Amniotic epithelial cell (primary cell): ENCODE results near the gene CFAP46.

Experiments
- DNase-seq: peaks from one replicate; pipeline ENCODE4 v3.0.0-alpha.2; 2010; ENCODE audit warnings: low read depth

Gene CFAP46

DNA sequence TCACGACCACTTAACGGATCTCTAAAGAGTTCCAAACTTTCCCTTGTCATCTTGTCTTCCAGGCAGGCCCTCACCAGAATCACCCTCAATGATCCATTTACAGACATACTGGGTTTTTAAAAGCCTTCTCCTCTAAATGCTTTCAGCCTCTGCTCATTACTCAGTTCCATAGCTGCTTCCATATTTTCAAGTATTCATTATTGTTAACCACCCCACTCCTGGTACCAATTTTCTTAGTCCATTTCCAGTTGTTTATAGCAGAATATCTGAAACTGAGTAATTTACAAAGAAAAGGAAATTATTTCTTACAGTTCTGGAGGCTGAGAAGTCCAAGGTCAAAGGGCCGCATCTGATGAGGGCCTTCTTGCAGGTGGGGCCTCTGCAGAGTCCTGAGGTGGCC lies 100.0 kb downstream of the CFAP46 start:
- no peak for DNase-seq

DNA sequence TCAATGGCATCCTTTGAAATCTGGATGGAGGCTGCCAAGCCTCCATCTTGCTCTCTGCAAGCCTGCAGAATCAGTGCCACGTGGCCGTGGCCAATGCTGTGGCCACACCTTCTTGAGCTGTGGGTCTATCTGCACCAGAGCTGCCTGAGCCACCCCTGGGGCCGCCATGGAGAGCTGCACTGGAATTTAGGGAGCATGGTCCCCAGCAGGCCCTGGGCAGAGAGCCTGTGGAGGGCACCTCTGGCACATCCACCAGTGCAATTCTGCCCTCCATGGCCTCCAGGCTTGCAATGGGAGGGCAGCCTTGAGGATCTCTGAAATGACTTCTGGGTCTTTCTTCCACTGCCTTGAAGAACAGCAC lies 100.8 kb downstream of the CFAP46 start:
- no peak for DNase-seq

DNA sequence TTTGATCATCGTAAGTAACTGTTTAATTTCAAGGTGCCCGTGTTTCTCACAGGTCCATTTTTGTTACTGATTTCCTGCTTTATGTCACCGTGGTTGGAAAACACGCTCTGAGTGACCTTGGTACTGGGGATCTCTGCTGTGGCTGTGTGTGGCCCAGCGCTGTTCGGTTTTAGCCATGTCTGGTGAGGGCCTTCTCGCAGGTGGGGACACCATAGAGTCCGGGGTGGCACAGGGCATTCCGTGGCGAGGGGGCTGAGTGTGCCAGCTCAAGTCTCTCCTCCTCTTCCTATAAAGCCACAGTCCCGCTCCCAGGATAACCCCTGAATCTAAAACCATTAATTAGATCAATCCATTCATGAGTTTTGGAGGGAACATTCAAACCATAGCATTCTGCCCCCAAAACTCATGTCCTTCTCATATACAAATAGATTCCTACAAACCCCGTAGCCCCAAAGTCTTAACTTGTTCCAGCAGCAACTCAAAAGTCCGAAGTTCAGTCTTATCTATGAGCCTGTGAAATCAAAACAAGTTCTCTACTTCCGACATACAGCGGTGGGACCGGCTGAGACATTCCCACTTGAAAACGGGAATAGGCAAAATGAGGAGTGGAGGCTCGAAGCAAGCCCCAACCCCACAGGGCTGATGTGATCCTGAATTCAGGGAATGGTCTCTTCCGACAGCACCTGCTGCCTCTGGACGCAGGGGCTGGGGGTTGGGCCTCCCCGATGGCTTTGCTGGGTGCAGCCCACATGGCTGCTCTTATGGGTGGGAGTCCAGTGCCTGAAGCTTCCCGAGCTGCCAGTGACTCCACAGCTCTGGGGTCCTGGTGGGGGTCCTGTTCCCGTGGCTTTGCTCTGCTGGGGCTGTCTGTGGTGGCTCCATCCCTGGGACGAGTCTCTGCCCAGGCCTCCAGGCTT lies 101.4 kb downstream of the CFAP46 start:
- no peak for DNase-seq

DNA sequence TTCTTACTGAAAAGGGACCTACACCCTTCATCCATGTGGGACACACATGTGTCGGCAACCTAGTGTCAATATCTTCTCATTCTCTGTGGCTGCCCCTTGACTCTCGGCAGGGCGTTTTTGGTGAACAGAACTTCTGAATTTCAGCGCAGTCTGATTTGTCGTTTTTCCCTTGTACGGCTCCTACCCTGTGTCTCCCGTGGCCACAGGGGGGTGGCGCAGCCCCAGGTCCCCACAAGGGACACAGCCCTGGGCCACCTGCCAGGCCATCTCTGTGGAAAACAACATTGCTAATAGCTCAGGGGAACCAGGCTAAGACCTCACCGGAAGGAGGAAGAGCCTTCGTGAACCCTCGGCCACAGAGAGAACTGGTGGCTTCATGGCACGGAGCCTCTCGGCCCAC lies 103.3 kb downstream of the CFAP46 start:
- no peak for DNase-seq

DNA sequence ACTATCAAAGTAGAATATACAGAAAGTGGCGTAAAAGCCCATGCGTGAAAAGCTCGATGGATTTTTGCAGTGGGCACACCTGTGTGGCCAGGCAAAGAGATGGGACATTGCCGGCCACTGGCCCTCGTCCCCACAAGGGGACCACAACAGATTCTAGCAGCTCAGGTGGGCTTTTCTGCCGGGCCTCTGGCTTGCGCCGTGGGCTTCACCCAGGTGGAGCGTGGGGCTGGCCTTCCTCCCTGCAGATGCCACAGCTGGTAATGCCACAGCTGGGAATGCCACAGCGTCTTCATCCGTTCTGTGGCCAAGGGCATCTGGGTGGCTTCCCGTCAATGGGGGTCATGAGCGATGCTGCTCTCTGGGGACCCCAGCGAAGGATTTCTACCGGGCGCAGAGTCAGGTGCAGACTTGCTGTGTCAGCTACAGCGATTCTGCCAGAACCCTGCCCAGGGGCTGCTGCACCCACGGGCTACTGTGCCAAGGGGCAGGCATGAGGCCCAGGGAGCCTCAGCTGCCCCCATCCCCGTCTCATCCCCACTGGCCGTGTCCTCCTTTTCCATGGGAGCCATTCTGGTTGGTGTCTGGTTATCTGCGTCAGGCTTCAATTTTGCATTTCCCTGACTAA lies 103.9 kb downstream of the CFAP46 start:
- no peak for DNase-seq

DNA sequence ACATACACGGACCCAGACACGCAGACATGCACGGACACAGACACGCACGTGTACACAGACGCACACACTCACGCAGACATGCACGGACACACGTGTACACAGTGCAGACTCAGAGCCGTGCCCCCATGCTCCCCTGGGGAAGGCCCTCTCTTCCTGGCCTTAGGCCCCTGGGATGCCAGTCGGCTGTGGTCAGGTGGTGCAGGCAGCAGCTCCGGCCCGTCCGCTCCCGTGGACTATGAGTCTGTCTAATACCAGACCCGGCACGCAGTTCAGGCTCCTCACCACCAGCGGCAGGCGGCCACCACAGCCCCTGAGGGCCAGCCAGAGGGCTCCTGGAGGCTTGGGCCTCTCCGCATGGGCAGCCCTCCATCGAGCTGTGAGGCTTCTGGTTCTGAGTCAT lies 104.5 kb downstream of the CFAP46 start:
- DNase-seq, result no peak

DNA sequence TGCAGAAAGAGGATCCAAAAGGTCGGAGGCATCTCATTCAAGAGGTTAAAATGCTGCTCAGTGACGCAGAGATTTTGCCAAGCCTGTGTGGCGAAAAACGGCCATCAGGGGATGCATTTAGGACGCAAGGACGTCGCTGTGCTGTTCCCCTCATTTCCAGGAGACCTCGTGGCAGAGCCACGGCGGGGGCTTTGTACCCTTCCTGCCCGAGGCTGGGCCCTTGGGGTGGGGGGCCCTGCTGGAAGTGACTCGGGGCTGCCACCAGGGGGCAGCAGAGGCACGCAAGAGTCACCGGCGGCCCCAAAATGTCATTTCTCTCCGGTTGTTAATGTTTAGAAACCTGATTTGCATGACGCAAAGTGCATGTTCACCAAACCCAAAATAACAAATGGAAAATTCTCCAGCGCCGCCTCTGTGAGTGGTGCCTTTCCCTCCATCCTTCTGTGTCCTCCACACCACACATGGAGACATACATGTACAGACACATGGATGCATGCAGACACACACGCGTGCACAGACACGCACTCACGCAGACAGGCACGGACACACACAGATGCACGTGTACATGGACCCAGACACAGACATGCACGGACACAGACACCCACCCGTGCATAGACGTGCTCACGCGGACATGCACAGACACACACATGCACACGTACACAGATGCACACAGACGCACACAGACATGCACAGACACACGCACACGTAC lies 105.4 kb downstream of the CFAP46 start:
- DNase-seq, result no peak

DNA sequence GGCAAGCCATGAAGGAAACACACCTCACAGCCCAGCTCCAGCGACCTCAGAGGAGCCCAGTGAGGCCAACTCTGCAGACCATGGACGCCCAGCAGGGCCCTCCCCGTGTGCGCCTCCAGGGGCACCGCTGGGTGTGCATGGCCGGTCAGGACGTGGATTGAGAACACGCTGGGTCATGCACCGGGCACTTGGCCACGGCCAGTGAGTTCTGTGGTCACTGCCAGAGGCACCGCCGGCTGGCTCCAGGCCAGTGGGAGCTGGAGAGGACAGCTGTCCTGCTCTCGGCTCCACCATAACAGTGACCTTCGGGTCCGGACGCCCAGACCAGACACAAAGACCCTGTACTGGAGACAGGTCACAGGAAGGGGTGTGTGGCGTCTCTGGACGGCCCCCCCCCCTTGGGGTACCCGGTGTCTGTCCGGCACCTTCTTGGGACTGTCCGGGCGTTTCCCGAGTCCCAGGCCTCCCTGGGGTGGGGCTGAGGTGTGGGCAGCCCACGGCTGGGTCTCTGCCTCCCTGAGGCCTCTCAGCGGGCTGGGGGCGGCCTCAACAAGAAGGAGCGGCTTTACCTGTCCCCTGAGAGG lies 106.0 kb downstream of the CFAP46 start:
- DNase-seq, result no peak

DNA sequence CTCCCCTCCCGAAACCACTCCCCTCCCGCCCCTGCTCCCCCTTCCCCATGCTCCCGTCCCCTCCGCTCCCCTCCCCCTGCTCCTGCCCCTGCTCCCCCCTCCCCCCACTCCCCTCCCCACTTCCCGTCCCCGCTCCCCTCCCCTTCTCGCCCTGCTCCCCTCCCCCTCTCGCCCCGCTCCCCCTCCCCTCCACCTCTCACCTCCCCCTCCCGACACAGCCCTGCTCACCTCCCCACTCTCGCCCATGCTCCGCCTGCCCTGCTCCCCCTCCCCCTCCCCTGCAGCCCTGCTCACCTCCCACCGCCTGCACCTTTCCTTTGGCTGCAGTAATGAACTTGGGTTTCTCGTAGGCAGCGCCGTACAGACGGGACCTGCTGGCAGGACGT lies 106.5 kb downstream of the CFAP46 start:
- DNase-seq, result no peak

DNA sequence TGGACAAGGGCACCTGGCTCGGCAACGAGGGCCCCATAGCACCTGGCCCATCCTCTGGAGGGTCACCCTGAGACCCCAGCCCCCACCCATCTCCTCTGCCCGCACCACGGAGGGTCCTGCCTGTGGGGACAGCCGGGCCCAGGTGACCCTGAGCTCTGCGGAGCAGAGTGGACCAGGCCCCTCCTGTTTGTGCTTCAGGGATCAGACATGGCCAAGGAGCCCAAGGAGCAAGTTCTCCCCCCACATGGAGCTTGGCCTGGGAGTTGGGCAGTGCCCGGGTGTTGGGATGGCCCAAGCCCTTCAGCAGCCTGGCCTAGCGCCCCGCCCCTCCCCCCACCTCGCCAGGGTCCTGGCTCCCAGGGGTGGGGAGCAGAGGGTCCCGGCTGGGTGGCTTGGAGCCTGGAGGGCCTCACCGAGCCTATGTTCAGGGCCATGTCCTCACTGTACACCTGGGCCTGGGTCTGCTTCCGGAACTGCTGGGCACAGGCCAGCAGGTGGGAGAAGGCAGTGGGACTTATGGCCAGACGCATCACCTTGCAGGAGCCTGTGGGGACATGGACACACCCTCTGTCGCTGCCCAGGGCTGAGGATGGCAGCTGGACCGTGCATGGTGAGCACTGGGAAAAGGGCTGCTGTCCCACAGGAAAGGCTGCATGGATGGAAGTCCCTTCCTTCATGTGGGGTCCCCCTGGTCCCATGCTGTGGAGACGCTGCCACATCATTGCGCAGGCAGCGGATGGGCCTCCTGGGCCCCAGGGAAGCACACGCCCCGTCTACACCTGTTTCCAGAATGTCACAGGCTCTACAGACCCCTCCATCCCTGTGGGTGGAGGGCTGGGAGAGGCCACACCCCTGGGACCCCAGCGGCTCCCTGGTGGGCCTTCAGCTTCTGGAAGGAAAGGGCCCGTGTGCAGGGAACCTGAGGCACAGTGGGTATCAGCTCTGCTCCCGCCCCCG lies 107.2 kb downstream of the CFAP46 start:
- DNase-seq, result no peak

DNA sequence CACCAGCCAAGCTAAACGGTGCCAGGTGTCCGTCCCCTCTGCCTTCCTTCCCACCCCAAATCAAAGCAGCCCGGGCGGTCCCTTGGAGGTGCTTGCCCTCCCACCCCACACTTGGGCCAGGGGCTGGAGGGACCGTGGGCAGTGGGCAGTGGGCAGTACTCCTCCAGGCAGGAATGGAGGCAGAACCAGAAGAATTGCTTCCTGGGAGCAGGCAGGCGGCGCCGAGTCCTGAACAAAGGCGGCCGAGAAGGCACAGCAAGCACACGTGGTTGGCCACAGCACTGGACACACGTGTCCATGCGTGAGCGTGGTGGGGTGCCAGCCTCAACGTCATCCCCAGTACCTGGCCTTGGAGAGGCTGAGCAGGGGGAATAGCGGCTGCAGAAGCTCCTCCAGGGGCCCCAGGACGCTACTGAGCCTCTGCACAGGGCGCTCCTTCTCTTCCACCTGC lies 108.0 kb downstream of the CFAP46 start:
- no peak for DNase-seq

DNA sequence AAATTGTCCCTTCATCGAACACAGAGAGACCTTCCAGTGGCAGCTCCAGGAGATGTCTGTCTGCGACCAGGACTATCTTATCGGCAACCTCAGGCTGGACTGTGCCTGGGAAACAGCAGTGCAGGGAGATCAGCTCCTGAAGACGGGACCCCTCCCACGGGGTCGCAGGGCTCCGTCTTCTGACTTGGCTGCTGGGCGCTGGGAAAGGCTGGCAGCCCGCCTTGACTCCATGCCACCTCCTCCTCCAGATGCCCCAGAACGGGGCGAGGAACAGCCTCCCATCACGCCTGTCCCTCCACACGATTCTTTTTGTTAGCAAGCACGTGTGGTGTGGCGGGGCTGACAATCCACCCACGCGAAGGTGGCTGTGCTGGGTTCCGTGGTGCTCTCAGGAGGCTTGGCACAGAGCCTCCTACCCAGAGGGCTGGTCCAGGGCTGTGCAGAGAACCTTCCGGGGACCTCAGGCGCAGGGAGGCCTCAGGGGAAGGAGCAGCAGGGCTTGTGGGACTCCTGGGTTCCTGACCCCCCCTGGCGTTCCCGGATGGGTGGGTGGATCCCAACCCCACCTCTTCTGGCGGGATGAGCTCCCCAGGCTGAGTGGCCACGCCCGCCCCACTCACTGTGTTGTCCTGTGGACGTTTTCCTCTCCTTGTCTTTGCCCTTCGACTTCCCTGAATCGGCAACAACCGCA lies 108.8 kb downstream of the CFAP46 start:
- no peak for DNase-seq

DNA sequence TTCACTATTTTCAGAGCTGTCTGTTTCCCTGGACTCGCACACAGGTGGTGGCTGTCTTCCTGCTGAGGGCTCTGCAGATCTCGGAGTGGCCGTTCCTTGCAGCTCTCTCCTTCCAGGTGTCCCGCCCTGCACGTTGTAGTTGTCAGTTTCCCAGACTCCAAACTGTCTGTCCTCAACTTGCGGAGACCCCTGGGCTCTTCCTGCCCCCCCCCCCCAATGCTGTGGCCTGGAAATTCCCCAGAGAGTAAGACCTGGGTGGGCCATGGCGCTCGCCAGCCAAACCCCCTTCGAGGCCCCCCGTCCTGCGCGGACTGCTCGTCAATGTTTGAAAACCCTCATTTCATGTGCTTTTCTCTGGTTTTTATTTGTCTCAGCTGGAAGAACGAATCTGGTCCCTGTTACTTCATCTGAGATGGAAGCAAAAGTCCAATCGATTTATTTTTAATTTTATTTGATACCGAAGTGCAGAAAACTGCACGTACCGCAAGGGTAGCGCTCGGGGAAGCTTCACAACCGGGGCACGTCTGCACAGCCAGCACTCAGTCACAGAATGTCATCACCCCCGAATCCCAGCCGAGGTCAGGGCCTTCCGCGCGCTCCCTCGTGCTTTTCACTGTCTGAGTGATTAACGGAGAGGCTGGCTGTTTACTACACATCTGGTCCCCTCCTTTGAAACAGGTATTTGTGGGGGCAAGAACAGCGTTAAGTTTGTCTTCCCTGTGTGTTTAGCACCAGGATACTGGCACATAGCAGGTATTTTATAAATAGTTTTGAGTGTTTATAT lies 110.0 kb downstream of the CFAP46 start:
- DNase-seq, result no peak

DNA sequence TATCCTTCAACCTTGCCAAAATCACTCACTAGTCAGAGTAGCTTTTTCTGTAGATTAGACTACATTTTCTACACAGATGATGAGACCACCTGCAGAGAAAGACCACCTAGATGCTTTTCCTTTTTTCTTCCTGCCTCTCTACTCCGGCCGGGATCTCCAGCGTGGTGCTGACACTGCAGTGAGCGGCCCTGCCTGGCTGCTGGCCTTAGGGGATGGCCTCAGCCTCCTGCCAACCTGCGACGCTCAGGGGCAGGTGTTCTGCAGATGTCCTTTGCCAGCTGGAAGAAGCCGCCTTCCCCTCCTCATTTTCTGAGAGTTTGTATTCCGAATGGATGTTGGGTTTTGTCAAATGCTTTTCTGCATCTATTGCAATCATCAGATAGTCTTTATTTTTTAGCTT lies 113.0 kb downstream of the CFAP46 start:
- DNase-seq, result no peak

DNA sequence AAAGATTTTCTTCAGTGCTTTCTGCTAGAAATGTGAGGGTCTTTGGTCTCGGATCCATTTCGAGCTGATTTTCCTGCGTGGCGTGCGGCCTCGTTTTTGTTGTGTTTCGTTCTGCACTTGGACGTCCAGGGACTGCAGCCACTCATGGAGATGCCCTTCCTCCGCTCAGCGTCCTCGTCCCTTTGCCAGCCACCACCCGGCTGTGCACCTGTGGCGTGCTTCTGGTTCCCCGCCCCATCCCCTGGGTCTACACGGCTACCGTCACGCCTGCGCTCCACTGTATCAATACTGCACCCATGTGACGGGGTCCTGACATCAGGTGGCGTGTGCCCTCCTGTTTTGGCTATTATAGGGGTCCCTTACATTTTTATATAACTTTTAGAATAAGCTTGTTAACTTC lies 113.7 kb downstream of the CFAP46 start:
- no peak for DNase-seq

DNA sequence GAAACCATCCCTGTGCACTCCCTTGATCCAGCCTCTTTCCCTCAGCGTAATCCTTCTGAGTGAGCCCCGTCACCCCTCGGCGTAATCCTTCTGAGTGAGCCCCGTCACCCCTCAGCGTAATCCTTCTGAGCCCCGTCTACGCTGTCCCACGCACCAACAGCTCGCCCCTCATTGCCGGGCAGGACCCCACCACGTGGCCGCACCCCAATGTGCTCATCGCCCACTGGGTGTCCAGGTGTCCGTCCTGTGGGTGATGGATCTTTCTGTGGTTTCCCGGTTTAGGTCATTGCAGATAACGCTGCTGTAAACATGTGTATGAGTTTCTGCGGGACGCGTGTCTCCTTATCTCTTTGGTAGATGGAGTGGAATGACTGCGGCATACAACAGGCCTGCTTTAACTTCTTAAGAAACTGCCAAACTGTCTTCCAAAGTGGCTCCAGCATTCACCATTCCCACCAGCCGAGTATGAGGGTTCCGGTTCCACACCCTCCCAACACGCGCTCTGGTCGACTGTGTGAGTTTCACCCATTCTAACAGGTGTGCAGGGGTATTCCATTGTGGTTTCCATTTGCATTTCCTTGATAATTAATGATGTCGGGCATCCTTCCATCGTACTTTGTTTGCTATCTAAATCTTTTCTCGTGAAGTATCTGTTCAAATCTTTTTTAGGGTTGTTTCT lies 114.4 kb downstream of the CFAP46 start:
- peak; percentile 0 for DNase-seq

DNA sequence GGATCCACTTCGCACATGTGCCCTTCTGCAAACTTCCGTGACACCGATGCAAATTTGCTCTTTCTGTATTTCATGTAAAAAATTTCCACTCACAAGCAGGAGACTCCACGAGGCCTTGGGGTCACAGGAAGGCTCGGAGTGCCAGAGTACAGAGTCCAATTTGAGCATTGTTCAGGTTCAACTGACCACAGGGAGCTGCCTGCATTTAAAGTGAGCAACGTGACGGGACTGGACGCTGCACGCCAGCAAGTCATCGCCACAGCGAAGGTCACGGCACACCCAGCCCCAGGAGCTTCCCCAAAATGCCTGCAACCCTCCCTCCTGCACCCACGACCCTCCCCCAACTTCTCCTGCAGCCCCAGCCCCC lies 115.0 kb downstream of the CFAP46 start:
- no peak for DNase-seq

DNA sequence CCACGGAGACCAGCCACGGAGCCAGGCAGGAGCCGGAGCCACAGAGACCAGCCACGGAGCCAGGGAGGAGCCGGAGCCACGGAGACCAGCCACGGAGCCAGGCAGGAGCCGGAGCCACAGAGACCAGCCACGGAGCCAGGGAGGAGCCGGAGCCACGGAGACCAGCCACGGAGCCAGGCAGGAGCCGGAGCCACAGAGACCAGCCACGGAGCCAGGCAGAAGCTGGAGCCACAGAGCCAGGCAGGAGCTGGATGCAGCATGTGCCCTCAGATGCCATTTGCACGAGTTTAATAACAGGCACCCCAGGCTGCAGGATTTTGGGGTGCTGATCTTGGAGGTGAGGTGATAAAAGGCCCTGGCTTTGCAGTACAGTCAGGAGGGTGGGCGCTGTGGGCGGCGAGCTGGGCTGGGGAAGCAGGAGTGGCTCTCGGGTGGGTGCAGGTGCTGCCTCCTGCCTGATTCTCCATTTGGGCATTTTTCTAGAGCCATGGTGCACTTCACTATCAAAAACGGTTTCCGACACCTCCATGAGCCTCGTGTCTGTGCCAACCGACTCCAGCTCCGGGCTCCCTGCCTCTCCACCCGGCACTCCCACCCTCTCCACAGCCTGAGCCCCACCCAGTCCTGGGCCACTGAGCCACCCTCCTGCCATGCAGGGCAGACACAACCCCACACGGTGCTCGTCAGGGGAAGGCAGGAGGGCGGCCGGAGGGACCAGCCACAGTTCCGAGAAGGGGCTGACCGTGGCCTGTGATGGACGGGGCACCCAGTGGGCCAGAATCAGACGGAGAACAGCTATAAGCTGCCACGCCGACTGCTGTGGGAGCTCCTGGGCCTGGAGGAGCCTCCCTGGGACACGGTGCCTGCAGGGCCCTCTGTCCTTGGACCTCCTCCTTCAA lies 115.6 kb downstream of the CFAP46 start:
- DNase-seq, result no peak
